Activated effector memory CD4-positive, alpha-beta T cell treated with anti-CD3 and anti-CD28 coated beads, Interleukin-2, amount 50 U/mL, for 16 hours (primary cell): ENCODE results near the gene ANXA10.
A peak's percentile ranks its signal among the peaks of the same experiment; 100 is the strongest.
"Not testable (repeated sequence)": the region's sequence is repeated elsewhere in the genome, so short reads cannot be mapped to it uniquely, and the experiment has no call there.

Experiments used
- DNase-seq: peaks from one replicate; pipeline ENCODE4 v3.0.0-alpha.2; 2020

The ANXA10 gene

DNA sequence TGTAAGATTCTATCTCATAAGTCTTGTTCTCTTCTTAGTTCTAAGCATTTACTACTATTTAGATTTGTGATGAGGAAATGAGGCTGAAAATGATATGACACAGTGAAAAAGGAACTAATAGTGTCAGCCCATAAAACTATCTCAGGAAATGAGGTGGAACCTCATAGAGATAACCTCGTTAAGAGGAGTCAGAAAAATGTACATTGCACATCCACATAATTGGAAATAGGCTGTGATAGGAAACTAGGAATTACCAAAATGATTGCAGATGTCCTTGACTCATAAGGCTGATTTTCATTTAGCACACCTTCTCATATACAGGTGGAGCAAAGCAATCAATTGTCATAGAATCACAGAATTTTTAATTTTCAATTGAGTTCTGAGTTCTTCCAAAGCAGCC, 26.8 kb downstream of the ANXA10 start:
- DNase-seq, result no peak

DNA sequence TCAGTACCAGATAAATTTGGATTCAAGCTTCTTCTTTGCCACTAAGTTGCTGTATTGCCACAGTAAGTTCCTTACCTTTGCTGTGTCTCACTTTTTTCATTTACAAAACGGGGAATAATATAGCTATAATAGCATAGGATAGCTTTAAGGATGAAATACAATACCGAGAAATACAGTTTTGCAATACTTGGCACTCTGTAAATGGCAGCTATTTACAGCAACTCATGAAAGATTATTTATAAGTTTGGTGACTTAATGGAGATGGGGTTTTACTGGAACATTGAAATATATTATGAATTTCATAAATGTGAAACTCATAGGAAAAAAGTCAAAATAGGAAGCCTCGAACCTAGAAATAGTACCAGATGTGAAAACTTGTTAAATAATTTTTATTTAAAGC, 27.6 kb downstream of the ANXA10 start:
- no peak for DNase-seq

- DNase-seq, result no peak
Observed at GRCh38 chr4:168120811-168121210, 28.5 kb downstream of the ANXA10 start.

- DNase-seq, result no peak
Observed at GRCh38 chr4:168124008-168124641, 31.8 kb downstream of the ANXA10 start.

DNA sequence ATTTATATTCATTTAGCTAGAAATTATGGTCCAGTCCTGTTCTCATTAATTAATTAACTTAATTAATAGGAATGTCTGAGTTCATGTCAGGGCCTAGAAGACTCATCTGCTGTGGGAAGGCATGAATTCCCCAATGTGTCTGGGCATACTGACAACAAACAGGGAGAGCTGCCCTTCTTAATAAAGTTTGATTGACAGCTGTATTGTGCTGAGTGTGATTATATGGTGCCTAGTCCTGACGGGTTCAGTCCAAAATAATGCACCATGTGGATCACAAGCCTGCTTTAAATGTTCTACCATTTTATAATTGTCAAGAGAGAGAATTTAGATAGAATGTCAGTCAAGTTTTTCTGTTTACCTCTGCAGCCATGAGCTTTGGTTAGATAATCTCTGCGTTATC, 34.6 kb downstream of the ANXA10 start:
- DNase-seq, result no peak

GRCh38 chr4:168128601-168129000, 36.3 kb downstream of the ANXA10 start:
- DNase-seq, result no peak

GRCh38 chr4:168129046-168129772, 36.9 kb downstream of the ANXA10 start:
- DNase-seq, result no peak

- no peak for DNase-seq
Observed at GRCh38 chr4:168129802-168130201, 37.5 kb downstream of the ANXA10 start.

DNA sequence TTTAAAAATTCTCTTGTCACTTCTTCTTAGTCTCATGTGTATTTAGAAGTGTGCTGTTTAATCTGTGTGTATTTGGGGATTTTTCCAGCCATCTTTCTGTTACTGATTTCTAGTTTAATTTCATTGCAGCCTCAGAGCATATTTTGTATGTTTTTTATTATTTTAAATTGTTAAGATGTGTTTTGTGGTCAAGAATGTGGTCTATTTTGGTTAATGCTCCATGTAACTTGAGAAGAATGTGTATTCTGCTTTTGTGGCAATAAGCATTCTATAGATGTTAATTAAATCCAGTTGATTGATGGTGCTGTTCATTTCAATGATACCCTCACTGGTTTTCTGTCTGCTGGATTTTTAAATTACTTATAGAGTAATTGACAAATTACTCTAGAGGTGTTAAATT, 38.9 kb downstream of the ANXA10 start:
- no peak for DNase-seq

- DNase-seq, result no peak
Observed at GRCh38 chr4:168134651-168135050, 42.3 kb downstream of the ANXA10 start.

- not testable (repeated sequence) for DNase-seq
Observed at GRCh38 chr4:168135860-168136259, 43.5 kb downstream of the ANXA10 start.

- not testable (repeated sequence) for DNase-seq
Observed at GRCh38 chr4:168137695-168138094, 45.4 kb downstream of the ANXA10 start.

- no peak for DNase-seq
Observed at GRCh38 chr4:168138143-168138542, 45.8 kb downstream of the ANXA10 start.

GRCh38 chr4:168139336-168139735, 47.0 kb downstream of the ANXA10 start:
- DNase-seq, result no peak

DNA sequence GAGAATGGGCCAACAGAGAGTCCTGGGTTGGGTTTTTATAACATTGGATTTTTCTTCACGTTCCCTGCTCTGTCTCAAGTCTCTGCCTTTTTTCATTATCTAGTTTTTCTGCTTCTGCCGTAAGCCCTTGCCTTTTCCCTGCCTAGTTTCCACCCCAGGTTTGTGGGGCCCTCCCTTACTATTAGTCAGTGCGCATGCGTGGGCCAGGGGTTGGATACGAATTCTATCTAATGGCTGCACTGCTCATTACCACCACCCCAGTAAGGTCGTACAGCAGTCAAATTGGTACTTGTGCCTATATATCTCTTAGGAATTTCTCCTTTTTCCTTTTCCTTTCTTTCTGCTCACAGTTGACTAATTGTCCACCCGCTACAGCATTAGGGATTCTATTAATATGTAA, 49.4 kb downstream of the ANXA10 start:
- DNase-seq, result no peak

DNA sequence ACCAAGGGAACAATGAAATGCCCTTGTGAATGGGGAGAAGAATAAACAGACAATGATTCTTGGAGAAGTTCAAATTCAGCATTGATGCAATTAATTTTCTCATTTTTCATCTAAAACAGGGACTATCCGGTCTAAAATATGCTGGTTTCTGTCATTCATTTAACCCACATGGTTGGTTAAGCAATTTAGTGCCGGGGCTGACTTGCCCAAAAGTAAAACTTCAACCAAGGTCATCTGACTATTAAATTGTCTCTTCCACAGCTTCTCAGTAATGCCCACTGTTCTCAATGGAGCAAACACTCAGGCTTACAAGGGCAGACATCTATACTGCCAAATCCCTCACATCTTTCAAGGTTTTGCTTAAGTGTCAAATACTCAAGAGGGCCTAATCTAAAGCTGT, 51.3 kb downstream of the ANXA10 start:
- no peak for DNase-seq

GRCh38 chr4:168150420-168151050, 58.2 kb downstream of the ANXA10 start:
- DNase-seq, result no peak

DNA sequence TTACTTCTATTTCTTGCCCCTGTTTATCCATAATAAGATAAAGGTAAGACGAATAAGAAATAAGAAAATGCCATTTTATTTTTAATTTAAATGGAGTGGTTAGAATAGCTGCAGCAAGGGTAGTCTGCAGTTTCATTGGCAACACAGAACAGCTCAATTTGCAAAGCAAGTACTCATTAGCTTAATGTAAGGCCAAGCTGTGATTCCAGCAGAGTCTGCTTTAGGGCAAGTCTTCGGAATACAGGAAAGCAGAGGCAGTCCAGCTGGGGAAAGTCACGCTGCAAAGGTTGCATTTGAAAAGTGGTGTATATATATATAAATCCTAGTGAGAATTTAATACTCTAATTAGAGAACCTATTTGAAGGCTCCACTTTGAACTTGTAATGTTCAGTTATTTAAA, 59.0 kb downstream of the ANXA10 start:
- no peak for DNase-seq

DNA sequence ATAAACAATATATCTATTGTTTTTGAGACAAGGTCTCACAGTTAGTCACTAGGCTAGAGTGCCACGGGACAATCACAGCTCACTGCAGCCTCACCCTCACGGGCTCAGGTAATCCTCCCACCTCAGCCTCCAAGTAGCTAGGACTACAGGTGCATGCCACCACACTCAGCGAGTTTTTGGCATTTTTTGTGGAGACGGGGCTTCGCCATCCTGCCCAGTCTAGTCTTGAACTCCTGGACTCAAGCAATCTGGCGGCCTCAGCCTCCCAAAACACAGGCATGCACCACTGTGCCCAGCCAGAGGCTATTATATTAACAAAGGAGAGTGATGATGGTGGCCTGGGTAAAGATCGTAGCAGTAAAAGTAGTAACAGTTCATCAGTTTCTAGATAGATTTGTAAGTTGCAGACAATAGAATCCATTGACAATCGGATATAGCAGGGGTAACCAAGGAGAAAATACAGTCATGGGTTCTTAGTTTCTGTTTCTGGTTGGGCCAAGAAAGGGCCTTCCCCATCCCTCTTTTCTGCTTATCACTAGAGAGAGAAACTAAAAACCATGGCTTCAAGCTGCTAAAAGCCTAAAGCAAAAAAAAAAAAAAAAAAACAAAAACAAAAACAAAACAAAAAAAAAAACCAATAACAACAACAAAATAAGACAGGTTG, 60.6 kb downstream of the ANXA10 start:
- no peak for DNase-seq

DNA sequence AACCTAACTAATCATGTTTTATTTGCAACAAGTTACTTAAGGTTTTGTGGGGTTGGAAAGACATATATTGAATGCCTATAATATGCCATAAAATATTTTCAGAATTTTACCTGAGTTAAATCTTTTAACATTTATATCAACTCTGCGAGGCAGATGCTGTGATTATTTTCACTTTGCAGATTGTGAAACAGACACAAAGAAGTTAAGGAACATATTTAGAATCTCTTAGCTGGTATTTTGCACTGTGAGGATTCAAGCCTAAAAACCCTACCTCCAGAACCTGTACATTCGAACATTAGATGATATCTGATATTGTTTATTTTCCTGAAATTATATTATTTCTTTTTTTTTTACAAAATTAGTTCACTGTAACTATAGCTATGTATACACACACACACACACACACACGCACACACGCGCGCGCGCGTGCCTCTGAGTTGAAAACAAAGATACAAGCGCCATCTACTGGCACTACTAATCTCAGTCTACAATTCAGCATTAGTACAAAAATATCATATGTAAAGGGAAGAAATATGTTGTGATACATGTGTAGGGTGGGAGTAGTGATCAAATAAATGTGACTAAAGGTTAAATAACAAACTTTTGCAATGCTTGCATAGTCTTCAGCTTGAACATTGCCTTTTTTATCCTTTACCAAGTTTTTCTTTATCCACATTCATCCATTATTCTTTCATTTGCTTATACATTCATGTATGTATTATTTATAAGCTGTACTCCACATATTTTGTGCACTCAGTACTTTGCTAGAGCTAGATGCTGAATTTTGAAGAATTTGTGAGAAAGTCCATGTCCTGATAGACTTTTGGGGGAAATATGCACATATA, 61.5 kb downstream of the ANXA10 start:
- DNase-seq, result peak; percentile 83

DNA sequence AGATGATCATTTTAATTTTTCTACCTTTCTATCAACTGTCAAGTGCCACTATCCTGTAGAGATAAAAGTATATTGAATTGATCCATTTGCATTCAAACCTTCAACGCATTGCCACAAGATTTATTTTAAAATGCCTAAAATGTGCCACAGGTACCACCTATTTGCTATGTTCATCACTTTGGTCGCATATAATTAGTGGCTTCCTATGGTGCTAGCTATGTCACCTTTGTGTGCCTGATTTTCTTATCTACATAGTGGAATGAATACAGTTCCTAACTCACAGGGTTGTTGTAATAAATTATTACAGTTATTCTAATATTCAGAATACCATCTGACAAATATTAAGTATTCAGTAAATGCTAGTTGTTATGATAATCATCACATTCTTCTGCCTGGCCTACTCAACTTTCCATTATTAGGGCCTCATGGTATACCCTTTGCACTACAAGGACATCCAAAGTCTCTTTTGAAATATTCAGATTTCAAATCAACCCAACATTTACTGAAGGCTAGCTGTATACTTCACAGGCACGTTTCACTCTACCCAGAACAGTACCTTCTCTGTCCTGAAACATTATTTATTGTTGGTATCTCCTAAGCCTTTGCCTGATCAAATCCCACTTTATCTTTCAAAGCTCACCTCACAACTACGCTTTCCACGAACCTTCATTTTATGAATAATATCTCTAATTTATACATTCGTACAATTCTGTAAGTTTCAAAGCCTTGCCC, 62.4 kb downstream of the ANXA10 start:
- DNase-seq, result no peak

GRCh38 chr4:168162604-168163003, 70.3 kb downstream of the ANXA10 start:
- DNase-seq, result no peak
